DMS 273 (cell line): Measurements from ENCODE around the gene NCK1.
A peak's percentile ranks its signal among the peaks of the same experiment; 100 is the strongest.

Experiments used
- DNase-seq: peaks from one replicate; lab custom pipeline; 2025; ENCODE audit not compliant: unreplicated experiment; lab: John Stamatoyannopoulos, UW

The NCK1 gene

GRCh38 chr3:136861890-136862616 lies at the start of gene NCK1:
NCK1 (plus strand) TSS chr3:136862208; CDS start chr3:136928002, 65,794 bp downstream.
- DNase-seq: peak; percentile 100

DNA sequence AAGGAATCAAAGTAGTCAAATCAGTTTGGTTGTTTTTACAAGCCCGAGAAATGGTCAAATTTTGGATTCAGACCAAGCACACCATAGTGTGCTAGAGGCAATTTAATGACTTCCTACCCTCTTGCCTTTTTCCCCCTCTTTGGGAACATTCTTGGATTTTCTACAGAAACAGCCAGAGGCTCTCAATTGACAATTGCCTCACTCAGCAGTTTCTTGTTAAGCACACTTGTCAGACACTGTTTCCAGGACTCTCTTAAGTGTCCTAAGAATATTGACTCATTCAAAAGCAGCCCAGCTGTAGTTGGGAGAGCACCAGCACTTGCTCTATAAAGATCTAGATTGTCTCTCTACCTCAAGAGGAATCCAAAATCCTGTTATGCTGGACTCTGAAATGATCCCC lies 44.6 kb upstream of the NCK1 start:
- no peak for DNase-seq

- DNase-seq: peak; percentile 93
Measured at GRCh38 chr3:136818191-136818768, 43.7 kb upstream of the NCK1 start.

GRCh38 chr3:136818769-136819391 lies 43.1 kb upstream of the NCK1 start, which contains the start of gene SLC35G2:
SLC35G2 (plus strand) TSS chr3:136819126; CDS start chr3:136854461, 35,335 bp downstream.
- DNase-seq: peak; percentile 97

GRCh38 chr3:136819392-136819730 lies 42.6 kb upstream of the NCK1 start:
- peak; percentile 85 for DNase-seq

DNA sequence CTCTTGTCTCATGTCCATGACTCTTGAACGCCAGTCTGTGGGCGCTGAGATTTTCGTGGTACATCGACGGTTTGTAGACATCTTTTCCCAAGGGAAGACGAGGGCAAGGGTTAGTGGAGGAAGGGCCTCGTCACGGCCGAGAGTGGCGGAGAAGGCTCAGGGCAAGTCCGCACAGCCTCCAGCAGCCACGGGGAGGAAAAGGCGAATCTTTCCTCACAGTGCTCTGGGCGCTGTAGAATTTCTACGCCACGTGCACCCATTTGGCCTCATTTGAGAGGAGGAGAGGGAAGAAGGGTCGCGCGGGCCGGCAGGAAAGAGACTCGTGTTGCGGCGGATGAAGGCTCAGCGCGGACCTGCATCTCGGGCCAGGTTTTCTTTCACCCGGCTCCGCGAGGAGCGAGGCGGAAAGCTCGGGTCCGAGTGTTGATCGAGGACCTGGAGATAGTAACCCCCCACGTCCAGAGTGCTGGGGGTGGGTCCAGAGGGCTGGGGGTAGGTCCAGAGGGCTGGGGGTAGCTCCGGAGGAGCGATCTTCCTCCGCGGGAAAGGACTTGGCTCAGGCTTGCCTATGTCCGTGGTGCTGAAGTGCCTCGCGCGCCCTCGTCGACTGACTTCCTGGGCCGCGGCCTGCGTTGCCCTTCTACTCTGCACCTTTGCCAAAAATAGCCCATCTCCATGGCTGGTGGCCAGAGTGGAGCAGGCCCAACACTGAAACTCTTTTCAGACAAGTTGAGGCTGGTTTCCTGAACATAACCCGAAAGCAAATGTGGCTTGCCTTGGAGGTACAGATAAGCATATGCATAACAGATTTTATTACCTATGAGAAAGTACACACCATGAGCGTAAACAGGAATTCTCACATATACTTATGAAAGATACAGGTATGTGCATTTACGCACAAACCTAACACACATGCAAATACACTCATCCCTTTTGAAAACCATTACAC lies 42.0 kb upstream of the NCK1 start:
- peak; percentile 90 for DNase-seq

DNA sequence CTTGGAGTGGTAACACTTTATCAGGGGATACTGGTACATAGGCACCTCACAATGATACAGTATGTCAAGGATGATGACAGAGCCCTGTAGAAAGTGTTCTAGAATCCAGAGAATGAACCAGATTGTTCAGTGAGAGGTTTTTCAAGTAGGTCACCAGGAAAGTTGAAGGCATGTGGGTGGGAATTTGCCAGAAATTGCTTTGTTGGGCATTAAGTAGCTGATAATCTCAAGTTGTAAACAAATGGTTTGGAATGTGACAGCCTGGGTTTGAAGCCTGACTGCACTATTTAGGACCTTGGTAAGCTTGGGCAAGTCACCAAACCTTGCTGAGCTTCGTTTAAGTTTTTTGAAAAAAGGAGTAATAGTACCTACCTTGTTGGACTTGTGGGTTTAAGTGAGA lies 30.5 kb upstream of the NCK1 start:
- DNase-seq: no peak

DNA sequence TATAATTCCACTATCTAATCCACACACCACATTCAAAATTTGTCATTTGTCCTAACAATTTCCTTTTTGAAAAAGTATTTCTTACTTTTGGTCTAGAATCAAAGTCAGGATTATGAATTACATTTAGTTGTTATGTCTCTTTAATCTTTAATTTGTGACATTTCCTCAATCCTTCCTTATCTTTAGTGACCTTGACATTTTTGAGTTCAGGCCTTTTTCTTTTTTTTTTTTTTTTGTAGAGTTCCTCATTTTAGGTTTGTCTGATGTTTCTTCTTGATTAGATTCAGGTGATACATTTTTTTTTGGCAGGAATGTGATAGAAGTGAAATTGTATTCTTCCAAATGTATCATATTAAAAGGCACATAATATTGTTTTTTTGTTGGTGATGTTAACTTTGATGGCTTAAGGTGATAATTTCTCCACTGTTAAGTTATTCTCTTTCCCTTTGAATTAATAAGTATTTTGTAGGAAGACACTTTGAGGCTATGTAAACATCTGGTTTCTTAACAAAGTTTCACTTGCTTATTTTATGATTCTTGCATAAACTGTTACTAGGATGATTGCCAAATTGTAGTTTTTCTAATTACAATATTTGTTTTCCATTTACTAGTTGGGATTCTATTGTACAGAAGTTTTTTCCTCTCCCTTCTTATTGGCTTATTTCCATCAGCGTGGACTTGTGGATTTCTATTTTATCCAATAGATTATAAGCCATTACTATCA lies 26.8 kb upstream of the NCK1 start:
- DNase-seq: no peak

- DNase-seq: peak; percentile 47
Measured at GRCh38 chr3:136835813-136836510, 26.0 kb upstream of the NCK1 start.

GRCh38 chr3:136836511-136837156 lies 25.4 kb upstream of the NCK1 start:
- DNase-seq: peak; percentile 96

GRCh38 chr3:136838641-136839555 lies 23.1 kb upstream of the NCK1 start:
- peak; percentile 64 for DNase-seq

DNA sequence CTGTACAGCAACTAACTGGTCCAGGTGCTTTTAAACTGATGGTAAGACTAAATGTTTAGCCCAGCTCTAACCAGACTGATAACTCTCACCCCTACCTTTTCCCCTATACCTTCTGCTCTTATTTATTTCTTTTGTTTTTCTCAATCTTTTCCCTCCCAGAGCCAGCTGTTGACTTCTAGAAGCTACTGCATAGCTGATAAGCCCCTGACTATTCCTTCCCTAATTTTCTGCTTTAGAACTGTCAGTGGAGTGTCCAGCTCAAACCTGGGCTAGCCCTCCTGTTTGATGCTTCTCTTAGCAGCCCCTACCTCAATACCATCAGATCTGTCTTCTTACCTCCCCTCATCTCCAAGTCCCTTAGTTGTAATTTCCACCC lies 22.5 kb upstream of the NCK1 start:
- no peak for DNase-seq

DNA sequence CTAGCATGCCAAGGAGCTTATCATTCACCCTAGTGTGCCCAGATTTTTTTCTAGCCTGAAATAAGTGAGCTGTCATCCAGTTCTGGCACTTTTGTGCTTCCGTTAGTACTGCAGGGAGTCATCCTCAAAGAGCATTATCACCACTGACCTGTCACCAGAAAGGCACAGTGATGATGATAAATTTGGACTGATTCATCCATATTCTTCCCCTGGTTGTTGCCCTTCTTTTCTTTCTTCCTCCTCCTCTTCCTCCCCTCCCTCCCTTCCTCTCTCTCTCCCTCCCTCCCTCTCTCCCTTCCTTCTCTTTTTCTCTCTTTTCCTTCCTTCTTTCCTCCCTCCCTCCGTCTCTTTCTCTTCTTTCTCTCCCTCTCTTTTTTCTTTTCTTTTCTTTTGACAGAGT lies 21.8 kb upstream of the NCK1 start:
- no peak for DNase-seq

GRCh38 chr3:136842294-136842693 lies 19.7 kb upstream of the NCK1 start:
- no peak for DNase-seq

GRCh38 chr3:136844724-136845123 lies 17.3 kb upstream of the NCK1 start:
- no peak for DNase-seq

DNA sequence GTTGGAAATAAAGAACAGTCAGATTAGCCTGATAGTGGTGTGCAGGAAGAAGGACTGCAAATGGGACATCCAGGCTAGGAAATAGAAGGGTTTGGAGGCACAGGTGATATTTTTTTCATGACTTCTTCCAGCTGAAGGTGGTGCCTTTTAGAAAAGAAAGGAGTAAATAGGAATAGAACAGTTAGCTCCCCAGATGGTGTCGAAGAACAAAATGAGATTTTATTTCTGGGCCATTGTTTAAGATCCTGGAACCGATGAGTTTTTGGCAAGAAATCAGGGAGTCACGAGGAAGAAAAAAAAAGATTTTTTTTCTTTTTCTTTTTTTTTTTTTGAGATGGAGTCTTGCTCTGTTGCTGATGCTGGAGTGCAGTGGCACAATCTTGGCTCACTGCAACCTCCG lies 9.8 kb upstream of the NCK1 start:
- no peak for DNase-seq

DNA sequence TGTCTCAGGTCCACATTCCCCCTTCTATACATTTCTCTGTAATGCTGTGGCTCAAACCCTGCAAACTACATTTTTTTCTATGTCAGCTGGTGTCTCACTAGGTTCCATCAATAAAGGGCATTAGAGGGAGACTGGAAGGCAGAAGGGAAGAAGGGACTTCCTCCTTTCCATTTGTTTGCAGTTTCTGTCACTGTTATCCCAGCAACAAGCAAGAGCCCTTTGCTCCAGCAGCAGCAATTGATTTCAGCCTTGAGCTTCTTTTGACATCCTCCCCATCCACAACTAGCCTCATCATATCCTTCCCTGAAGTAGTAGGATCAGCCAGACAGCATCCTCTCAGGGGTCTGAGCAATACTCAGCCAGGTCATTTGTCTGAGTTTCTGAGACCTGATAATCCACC lies 5.3 kb upstream of the NCK1 start:
- no peak for DNase-seq

DNA sequence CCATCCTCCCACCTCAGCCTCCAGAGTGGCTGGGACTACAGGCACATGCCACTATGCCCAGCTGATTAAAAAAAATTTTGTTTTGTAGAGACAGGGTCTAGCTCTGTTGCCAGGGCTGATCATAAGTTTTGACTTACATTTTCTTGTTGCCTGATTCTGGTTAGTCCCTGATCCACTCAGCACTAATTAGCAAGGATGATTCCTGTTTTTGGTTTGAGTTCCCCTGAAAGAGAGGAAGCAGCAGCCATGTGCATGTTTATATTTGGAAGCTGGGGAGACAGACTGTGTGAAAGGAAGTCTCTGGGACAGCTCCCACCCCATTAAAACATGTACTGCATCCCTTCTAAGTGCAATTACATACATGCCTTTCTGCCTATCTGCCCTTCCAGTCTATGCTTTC lies 3.6 kb upstream of the NCK1 start:
- peak; percentile 29 for DNase-seq

DNA sequence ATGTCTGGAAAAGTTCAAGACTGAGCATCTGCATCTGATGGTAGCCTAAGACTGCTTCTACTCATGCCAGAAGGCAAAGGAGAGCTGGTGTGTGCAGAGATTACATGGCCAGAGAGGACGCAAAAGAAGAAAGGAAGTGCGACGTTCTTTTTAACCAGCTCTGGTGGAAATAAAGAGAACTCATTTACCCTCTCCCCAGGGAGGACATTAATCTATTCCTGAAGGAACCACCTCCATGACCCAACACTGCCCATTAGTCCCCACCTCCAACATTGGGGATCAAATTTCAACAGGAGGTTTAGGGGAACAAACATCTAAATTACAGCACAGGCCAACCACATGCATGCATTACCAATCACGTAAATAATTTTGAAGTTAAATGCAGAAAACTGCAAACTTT lies 1.5 kb upstream of the NCK1 start:
- peak; percentile 77 for DNase-seq
